ENCODE measurements around the gene MT1B. TPM values are rescaled to one million over a fixed set of nuclear protein-coding genes. Genes with fewer than 3 reads are reported as not detected.
"Not testable (repeated sequence)": the region's sequence is repeated elsewhere in the genome, so short reads cannot be mapped to it uniquely, and the experiment has no call there.

The MT1B gene
- total and polyA plus RNA-seq, 9 donors, result not detected

- no peaks in the 10 kb centered on the region for H3K27me3 ChIP-seq
- intact Hi-C loops (cut with DNase I), result loop anchor here in 1 of 4 donors (10.0 kb wide), 1 partner anchor 45 kb away; the partner anchor contains the start of gene MT1E
- TF ChIP-seq, protein P1, sequence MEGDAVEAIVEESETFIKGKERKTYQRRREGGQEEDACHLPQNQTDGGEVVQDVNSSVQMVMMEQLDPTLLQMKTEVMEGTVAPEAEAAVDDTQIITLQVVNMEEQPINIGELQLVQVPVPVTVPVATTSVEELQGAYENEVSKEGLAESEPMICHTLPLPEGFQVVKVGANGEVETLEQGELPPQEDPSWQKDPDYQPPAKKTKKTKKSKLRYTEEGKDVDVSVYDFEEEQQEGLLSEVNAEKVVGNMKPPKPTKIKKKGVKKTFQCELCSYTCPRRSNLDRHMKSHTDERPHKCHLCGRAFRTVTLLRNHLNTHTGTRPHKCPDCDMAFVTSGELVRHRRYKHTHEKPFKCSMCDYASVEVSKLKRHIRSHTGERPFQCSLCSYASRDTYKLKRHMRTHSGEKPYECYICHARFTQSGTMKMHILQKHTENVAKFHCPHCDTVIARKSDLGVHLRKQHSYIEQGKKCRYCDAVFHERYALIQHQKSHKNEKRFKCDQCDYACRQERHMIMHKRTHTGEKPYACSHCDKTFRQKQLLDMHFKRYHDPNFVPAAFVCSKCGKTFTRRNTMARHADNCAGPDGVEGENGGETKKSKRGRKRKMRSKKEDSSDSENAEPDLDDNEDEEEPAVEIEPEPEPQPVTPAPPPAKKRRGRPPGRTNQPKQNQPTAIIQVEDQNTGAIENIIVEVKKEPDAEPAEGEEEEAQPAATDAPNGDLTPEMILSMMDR (IDR thresholded peaks at IDR 0.05), result no peak
- TF ChIP-seq POLR2A (IDR thresholded peaks at IDR 0.05) (no peak), EP300 (IDR thresholded peaks at IDR 0.05) (no peak)
- no peak overlapping the region for H3K27ac ChIP-seq
- DNase-seq, result no peak
- H3K36me3 ChIP-seq, result no peaks in the 10 kb centered on the region
- no peak overlapping the region for H3K4me3 ChIP-seq
- no peaks in the 10 kb centered on the region for H3K9me3 ChIP-seq
- 9 to 21% (median 16%) methylated on average over 19 of the region's 19 CpGs for WGBS, 3 donors
- H3K4me1 ChIP-seq (ENCODE audit: insufficient read depth), result no peaks in the 10 kb centered on the region
Measured at GRCh38 chr16:56669840-56670619, 18.3 kb downstream of the MT1B start.

DNA sequence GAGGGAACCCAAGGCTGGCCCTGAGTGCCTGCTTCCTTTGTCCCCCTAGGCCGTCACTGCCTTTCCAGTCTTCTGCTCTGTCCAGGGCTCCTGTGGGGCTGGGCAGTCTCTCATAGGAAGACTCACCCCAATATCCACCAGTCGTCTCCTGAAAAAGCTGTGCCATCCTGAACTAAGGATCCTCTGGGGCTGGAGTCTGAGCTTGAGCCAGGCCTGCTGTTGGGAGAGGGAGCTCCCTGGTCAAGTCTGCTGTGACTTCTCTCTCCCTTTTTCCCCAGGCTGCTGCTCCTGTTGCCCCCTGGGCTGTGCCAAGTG, 18.9 kb downstream of the MT1B start:
- Histone ChIP-seq H3K9me3 (no peaks in the 10 kb centered on the region), H3K4me1 (ENCODE audit: insufficient read depth) (no peaks in the 10 kb centered on the region), H3K27ac (no peak overlapping the region), H3K4me3 (no peak overlapping the region), H3K27me3 (no peaks in the 10 kb centered on the region), H3K36me3 (no peaks in the 10 kb centered on the region)
- WGBS, 3 donors, result 43 to 93% (median 46%) methylated on average over 2 of the region's 2 CpGs
- intact Hi-C loops (cut with DNase I), result loop anchor here in 1 of 4 donors (10.0 kb wide), 1 partner anchor 46 kb away; the partner anchor contains the start of gene MT1E
- DNase-seq, result no peak
- TF ChIP-seq EP300 (IDR thresholded peaks at IDR 0.05) (no peak), POLR2A (IDR thresholded peaks at IDR 0.05) (no peak)
- TF ChIP-seq, protein P1 (IDR thresholded peaks at IDR 0.05), result no peak

DNA sequence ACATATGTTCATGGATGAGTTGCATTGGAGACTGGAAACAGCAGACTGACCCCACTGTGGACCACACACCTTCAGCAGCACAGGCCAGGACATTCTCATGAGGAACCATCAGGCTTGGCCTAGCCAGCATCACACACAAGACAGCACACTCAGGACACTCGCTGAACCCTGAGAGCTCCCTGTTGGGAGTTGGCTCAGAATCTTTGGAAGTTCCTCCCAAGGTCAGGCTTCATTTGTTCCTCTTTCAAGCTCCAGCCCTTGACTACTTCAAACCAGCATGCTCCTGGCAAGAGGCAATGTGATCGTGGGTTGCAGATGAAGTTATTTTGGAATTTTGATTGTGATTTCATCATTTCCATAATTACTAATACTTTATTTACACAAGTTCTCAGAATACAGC, 20.0 kb downstream of the MT1B start:
- 20 to 36% (median 32%) methylated on average over 2 of the region's 2 CpGs for WGBS, 3 donors
- H3K4me3 ChIP-seq; H3K27ac ChIP-seq; H3K36me3 ChIP-seq; H3K4me1 ChIP-seq (ENCODE audit: insufficient read depth); H3K9me3 ChIP-seq; DNase-seq; H3K27me3 ChIP-seq: not testable (repeated sequence)
- intact Hi-C loops (cut with DNase I), result loop anchor here in 1 of 4 donors (10.0 kb wide), 1 partner anchor 47 kb away; the partner anchor contains the start of gene MT1E

GRCh38 chr16:56672171-56672570, 20.5 kb downstream of the MT1B start:
- H3K4me3 ChIP-seq; H3K4me1 ChIP-seq (ENCODE audit: insufficient read depth); H3K27me3 ChIP-seq; H3K36me3 ChIP-seq; DNase-seq; H3K9me3 ChIP-seq; H3K27ac ChIP-seq: not testable (repeated sequence)
- intact Hi-C loops (cut with DNase I), result loop anchor here in 1 of 4 donors (10.0 kb wide), 1 partner anchor 47 kb away; the partner anchor contains the start of gene MT1E
- WGBS, 3 donors, result 70 to 84% (median 84%) methylated on average over 3 of the region's 3 CpGs

DNA sequence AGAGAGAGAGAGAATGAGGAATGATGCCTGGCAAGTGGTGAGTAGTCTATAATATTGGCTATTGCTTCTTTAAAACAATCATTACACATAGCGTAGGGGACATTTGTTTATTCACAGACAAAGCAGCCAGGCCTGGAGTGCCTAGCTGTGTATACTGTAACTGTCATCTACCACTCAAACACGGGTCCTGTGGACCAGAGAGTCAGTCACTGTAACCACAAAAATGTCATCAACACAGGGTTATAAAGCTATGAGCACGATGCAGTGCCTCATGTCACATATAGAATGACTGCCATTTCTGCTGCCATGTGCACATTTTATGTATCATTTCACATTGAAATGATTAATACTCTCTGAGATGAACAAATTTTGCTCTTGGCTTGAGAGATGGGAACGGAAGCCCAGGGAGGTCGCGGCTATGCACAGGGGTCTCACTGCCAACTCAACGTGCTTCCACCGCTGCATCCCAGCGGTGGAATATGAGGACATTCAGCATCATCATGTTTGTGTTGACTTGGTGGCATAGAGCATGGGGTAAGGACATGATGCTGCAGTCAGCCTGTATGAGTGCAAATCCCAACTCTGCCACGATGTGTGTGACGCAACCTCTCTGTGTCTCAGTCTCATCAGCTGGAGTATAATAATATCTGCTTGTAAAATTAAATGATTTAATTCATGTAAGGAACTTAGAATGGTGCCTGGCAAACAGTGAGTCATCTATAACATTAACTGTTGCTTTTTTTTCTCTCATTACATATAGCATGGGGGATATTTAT, 21.3 kb downstream of the MT1B start:
- Histone ChIP-seq H3K4me1 (ENCODE audit: insufficient read depth) (no peaks in the 10 kb centered on the region), H3K4me3 (no peak overlapping the region), H3K27me3 (no peaks in the 10 kb centered on the region), H3K9me3 (no peaks in the 10 kb centered on the region), H3K27ac (no peak overlapping the region), H3K36me3 (no peaks in the 10 kb centered on the region)
- TF ChIP-seq EP300 (IDR thresholded peaks at IDR 0.05) (no peak), POLR2A (IDR thresholded peaks at IDR 0.05) (no peak)
- TF ChIP-seq, protein P1 (IDR thresholded peaks at IDR 0.05), result no peak
- 83 to 90% (median 87%) methylated on average over 11 of the region's 11 CpGs for WGBS, 3 donors
- DNase-seq, result no peak
- intact Hi-C loops (cut with DNase I), result loop anchor here in 1 of 4 donors (10.0 kb wide), 1 partner anchor 48 kb away; the partner anchor contains the start of gene MT1E
